Activated B cell treated with CpG ODN at 0.5 μM for 24 hours (primary cell): Measurements from ENCODE around the gene METTL15. TPM values are rescaled to one million over a fixed set of nuclear protein-coding genes. Genes with fewer than 3 reads are reported as not detected.
"Not testable (repeated sequence)": the region's sequence is repeated elsewhere in the genome, so short reads cannot be mapped to it uniquely, and the experiment has no call there.

ENCODE experiments used
- ATAC-seq: fragments of 200-7000 bp; cut with Tn5 transposase; one replicate; pipeline ENCODE4 v1.10.0; 2021; ENCODE audit warnings: low read depth, mild to moderate bottlenecking, moderate library complexity
- CTCF ChIA-PET: fragments of 350-600 bp; sonication (Branson Sonifier 250); formaldehyde crosslinking; loops from one replicate; lab custom pipeline; 2021; ENCODE audit warnings: antibody characterized with exemption; lab: Charles Lee
- POLR2A ChIA-PET: fragments of 350-600 bp; sonication (Branson Sonifier 250); formaldehyde crosslinking; loops from one replicate; lab custom pipeline; 2021; ENCODE audit warnings: antibody characterized with exemption; lab: Charles Lee
- DNase-seq: peaks from one replicate; pipeline ENCODE4 v3.0.0; 2022
- H3K27ac Mint-ChIP-seq: one replicate; pipeline ENCODE4 v1.8.0; 2020; ENCODE audit warnings: mixed read lengths
- H3K27me3 Mint-ChIP-seq: one replicate; pipeline ENCODE4 v1.8.0; 2021; ENCODE audit warnings: mixed read lengths
- H3K36me3 Mint-ChIP-seq: one replicate; pipeline ENCODE4 v1.8.0; 2021; ENCODE audit warnings: low read depth, mixed read lengths
- H3K4me1 Mint-ChIP-seq: one replicate; pipeline ENCODE4 v1.8.0; 2021; ENCODE audit warnings: mixed read lengths
- H3K4me3 Mint-ChIP-seq: one replicate; pipeline ENCODE4 v1.8.0; 2020; ENCODE audit warnings: mild to moderate bottlenecking, mixed read lengths
- H3K9me3 Mint-ChIP-seq: one replicate; pipeline ENCODE4 v1.8.0; 2020; ENCODE audit warnings: mixed read lengths
- CTCF ChIP-seq: fragments of 200-600 bp; IDR thresholded peaks from one replicate; pipeline ENCODE4 v1.8.0; 2022; ENCODE audit warnings: antibody characterized with exemption, mild to moderate bottlenecking
- intact Hi-C: fragments of 100-400 bp; cut with micrococcal nuclease; formaldehyde crosslinking; loops from one replicate; pipeline ENCODE4 v1.15.1; 2024
- total RNA-seq: library from RNA; stranded (reverse); gene quantifications from 2 replicates; pipeline ENCODE4 v1.2.3, GENCODE V29; 2022

METTL15 gene
- total RNA-seq, 1 donor from 2014 or later, result 14.2 TPM

- peaks cover 41% of the 10 kb centered on the region for H3K36me3 Mint-ChIP-seq
- no peak overlapping the region for H3K27ac Mint-ChIP-seq
Measured at GRCh38 chr11:28303477-28304191, 195.4 kb downstream of the METTL15 start.

DNA sequence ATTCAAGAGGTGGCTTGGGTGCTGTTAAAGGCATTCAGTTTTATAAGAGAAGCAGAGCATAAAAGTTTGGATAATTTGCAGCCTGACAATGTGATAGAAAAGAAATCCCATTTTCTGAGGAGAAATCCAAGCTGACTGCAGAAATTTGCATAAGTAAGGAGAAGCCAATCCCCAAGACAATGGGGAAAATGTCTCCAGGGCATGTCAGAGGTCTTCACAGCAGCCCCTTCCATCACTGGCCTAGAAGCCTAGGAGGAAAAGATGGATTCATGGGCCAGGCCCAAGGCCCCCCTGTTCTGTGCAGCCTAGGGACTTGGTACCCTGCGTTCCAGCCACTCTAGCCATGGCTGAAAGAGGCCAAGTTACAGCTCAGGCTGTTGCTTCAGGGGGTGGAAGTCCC lies 207.3 kb downstream of the METTL15 start:
- intact Hi-C loops, result no loop called here
- Mint-ChIP-seq H3K27ac (no peak overlapping the region), H3K9me3 (no peaks in the 10 kb centered on the region), H3K27me3 (no peaks in the 10 kb centered on the region), H3K36me3 (peaks cover 26% of the 10 kb centered on the region), H3K4me3 (no peak overlapping the region), H3K4me1 (no peaks in the 10 kb centered on the region)
- CTCF ChIA-PET, result no interaction called here
- POLR2A ChIA-PET, result no interaction called here
- TF ChIP-seq CTCF, result no peak
- no peak for ATAC-seq
- no peak for DNase-seq

More at GRCh38 chr11:28303477-28304191, 195.4 kb downstream of the METTL15 start:
- DNase-seq (no peak), ATAC-seq (no peak)
- Mint-ChIP-seq H3K4me1 (no peaks in the 10 kb centered on the region), H3K4me3 (no peak overlapping the region), H3K9me3 (no peaks in the 10 kb centered on the region), H3K27me3 (no peaks in the 10 kb centered on the region)
- ChIA-PET CTCF (no interaction called here), POLR2A (no interaction called here)
- no peak for TF ChIP-seq CTCF
- intact Hi-C loops, result no loop called here

DNA sequence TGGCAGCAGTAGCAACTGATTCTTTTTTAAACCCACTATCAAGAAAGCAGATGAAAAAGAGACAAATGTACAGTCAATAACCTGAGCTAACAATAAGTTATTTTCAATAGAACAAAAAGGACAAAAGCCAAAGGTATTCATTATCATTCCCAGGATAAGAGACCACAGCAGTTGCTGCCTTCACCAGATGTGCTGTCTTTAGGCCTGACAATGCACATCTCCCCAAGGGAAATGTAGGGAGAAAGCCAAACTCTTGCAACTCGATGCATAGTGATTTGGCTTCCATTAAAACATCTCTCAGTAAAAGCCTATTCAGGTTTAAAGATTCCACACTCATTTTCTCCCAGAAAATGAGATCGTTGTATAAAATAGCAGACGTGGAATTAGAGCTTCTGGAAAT lies 210.7 kb downstream of the METTL15 start:
- Mint-ChIP-seq H3K9me3 (no peaks in the 10 kb centered on the region), H3K4me3 (no peak overlapping the region), H3K4me1 (peaks cover 2% of the 10 kb centered on the region), H3K27me3 (no peaks in the 10 kb centered on the region), H3K36me3 (peaks cover 17% of the 10 kb centered on the region), H3K27ac (no peak overlapping the region)
- ATAC-seq (no peak), DNase-seq (no peak)
- POLR2A ChIA-PET, result no interaction called here
- TF ChIP-seq CTCF, result no peak
- CTCF ChIA-PET, result no interaction called here
- intact Hi-C loops, result no loop called here

DNA sequence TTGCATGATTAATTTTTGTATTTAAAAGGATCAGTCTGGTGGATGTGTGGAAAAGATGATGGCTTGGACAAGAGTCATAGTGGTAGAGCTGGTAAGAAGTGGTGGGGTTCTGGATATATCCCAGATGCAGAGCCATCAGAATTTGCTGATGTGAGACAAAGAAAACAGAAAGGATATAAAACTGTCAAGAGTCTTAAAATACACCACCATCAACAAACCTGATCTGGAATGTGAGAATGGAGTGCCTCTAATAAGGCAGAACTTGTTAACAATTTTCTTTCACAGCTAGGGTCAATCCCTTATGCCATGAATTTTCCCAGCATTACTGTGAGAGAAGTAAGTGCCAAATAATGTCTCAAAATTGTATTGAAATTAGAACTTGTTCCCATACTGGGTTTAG lies 215.4 kb downstream of the METTL15 start:
- H3K9me3 Mint-ChIP-seq, result no peaks in the 10 kb centered on the region
- CTCF ChIA-PET, result no interaction called here

GRCh38 chr11:28332393-28332792 lies 224.2 kb downstream of the METTL15 start:
- H3K27me3 Mint-ChIP-seq, H3K4me3 Mint-ChIP-seq, intact Hi-C loops, CTCF ChIA-PET, H3K4me1 Mint-ChIP-seq, H3K27ac Mint-ChIP-seq, POLR2A ChIA-PET, ATAC-seq, DNase-seq, H3K36me3 Mint-ChIP-seq, H3K9me3 Mint-ChIP-seq: not testable (repeated sequence)

More for the DNA sequence above, 215.4 kb downstream of the METTL15 start:
- ATAC-seq (no peak), DNase-seq (no peak)
- Mint-ChIP-seq H3K36me3 (no peaks in the 10 kb centered on the region), H3K27ac (no peak overlapping the region), H3K27me3 (no peaks in the 10 kb centered on the region), H3K4me3 (no peak overlapping the region), H3K4me1 (peaks cover 2% of the 10 kb centered on the region)
- intact Hi-C loops, result no loop called here
- TF ChIP-seq CTCF, result no peak
- POLR2A ChIA-PET, result no interaction called here

GRCh38 chr11:28337701-28338100 lies 229.5 kb downstream of the METTL15 start:
- ChIA-PET CTCF (no interaction called here), POLR2A (no interaction called here)
- intact Hi-C loops, result no loop called here
- H3K27me3 Mint-ChIP-seq, result no peaks in the 10 kb centered on the region
- H3K27ac Mint-ChIP-seq, result no peak overlapping the region
- ATAC-seq (no peak), DNase-seq (no peak)
- no peaks in the 10 kb centered on the region for H3K4me1 Mint-ChIP-seq
- H3K4me3 Mint-ChIP-seq, result no peak overlapping the region
- H3K36me3 Mint-ChIP-seq, result peaks cover 1% of the 10 kb centered on the region
- peaks cover 15% of the 10 kb centered on the region for H3K9me3 Mint-ChIP-seq
- no peak for TF ChIP-seq CTCF
